ENCODE results near the gene PSMG1. TPM values are rescaled to one million over a fixed set of nuclear protein-coding genes. Genes with fewer than 3 reads are reported as not detected.

PSMG1 gene
- total RNA-seq, 1 experiment from 2014 or later, result 78.8 TPM

GRCh38 chr21:39193380-39193779, 10.1 kb upstream of the PSMG1 start:
- no peaks in the 10 kb centered on the region for H4K20me1 ChIP-seq (ENCODE audit: control insufficient read depth, insufficient read depth, insufficient read length)
- H3K9me3 ChIP-seq (ENCODE audit: control insufficient read depth, low read depth, low read length), result no peaks in the 10 kb centered on the region
- H2BK20ac ChIP-seq (ENCODE audit: low read depth, low read length, poor library complexity, severe bottlenecking), result no peak overlapping the region
- H3K4me1 ChIP-seq (ENCODE audit: insufficient read depth, low read length), result no peaks in the 10 kb centered on the region
- no peak overlapping the region for H3K18ac ChIP-seq (ENCODE audit: insufficient read length, low read depth, low read length)
- no CpG with 5 or more reads among the region's 1 CpG for WGBS (ENCODE audit: extremely low coverage, insufficient read length, low lambda C conversion rate)
- H2BK120ac ChIP-seq (ENCODE audit: low read depth, low read length, poor library complexity, severe bottlenecking), result no peak overlapping the region
- H4K91ac ChIP-seq (ENCODE audit: insufficient read length, low read depth, low read length), result no peak overlapping the region
- no peak overlapping the region for H2AFZ ChIP-seq (ENCODE audit: low read length)
- no peak overlapping the region for H3K27ac ChIP-seq (ENCODE audit: insufficient read length, low read depth, low read length)
- H3K79me2 ChIP-seq (ENCODE audit: insufficient read depth, low read length), result no peaks in the 10 kb centered on the region
- no peak overlapping the region for H3K56ac ChIP-seq (ENCODE audit: insufficient read length, low read depth, low read length)
- no peak overlapping the region for H2BK5ac ChIP-seq (ENCODE audit: insufficient read length, low read length)
- H4K5ac ChIP-seq (ENCODE audit: insufficient read length, low read depth, low read length), result no peak overlapping the region
- H2BK12ac ChIP-seq (ENCODE audit: insufficient read length, low read depth, low read length), result no peak overlapping the region
- H3K27ac Mint-ChIP-seq, result no peak overlapping the region
- H3K4ac ChIP-seq (ENCODE audit: low read depth, low read length), result no peak overlapping the region
- no peaks in the 10 kb centered on the region for H3K79me1 ChIP-seq (ENCODE audit: insufficient read depth, low read depth, low read length, poor library complexity, severe bottlenecking)
- no peak overlapping the region for H3K4me3 Mint-ChIP-seq
- H3K27me3 ChIP-seq (ENCODE audit: insufficient read depth, low read length), result no peaks in the 10 kb centered on the region
- no peaks in the 10 kb centered on the region for H3K27me3 Mint-ChIP-seq (ENCODE audit: low read depth)
- no peak overlapping the region for H3K9ac ChIP-seq (ENCODE audit: extremely low read depth, insufficient read length, low read length)
- H3K36me3 Mint-ChIP-seq (ENCODE audit: insufficient read depth in 1 of 3, low read depth in 3 of 3), result peaks cover 11 to 42% (median 41%) of the 10 kb centered on the region in 3 experiments; a peak in 5 of 7 replicates
- no peak overlapping the region for H2BK15ac ChIP-seq (ENCODE audit: low read depth, low read length)
- H3K4me2 ChIP-seq (ENCODE audit: insufficient read depth, insufficient read length, low read length), result no peak overlapping the region
- no peak overlapping the region for H2AK5ac ChIP-seq (ENCODE audit: insufficient read length, low read length)
- no peak for TF ChIP-seq CTCF (conservative IDR thresholded peaks at IDR 0.05)
- H4K8ac ChIP-seq (replicated peaks; ENCODE audit: insufficient read length, low read depth, low read length), result no peak overlapping the region
- H3K14ac ChIP-seq (ENCODE audit: insufficient read depth, low read length), result no peak overlapping the region
- DNase-seq, result no peak
- H3K23me2 ChIP-seq (ENCODE audit: insufficient read length, low read depth, low read length, poor library complexity, severe bottlenecking), result no peaks in the 10 kb centered on the region
- H3K9me3 Mint-ChIP-seq, result no peaks in the 10 kb centered on the region
- peaks cover 7 to 14% of the 10 kb centered on the region in 2 experiments; a peak in 3 of 4 replicates for H3K4me1 Mint-ChIP-seq
- H3T11ph ChIP-seq (ENCODE audit: low read length), result no peak overlapping the region
- no peak overlapping the region for H3K23ac ChIP-seq (ENCODE audit: insufficient read length, low read depth, low read length)

Data from H9 (cell line).